ENCODE measurements around the gene TEX48. TPM values are rescaled to one million over a fixed set of nuclear protein-coding genes. Genes with fewer than 3 reads are reported as not detected.
A peak's percentile ranks its signal among the peaks of the same experiment; 100 is the strongest.

The TEX48 gene
- total RNA-seq, 2 experiments from 2014 or later: 0.73 to 1.6 TPM

DNA sequence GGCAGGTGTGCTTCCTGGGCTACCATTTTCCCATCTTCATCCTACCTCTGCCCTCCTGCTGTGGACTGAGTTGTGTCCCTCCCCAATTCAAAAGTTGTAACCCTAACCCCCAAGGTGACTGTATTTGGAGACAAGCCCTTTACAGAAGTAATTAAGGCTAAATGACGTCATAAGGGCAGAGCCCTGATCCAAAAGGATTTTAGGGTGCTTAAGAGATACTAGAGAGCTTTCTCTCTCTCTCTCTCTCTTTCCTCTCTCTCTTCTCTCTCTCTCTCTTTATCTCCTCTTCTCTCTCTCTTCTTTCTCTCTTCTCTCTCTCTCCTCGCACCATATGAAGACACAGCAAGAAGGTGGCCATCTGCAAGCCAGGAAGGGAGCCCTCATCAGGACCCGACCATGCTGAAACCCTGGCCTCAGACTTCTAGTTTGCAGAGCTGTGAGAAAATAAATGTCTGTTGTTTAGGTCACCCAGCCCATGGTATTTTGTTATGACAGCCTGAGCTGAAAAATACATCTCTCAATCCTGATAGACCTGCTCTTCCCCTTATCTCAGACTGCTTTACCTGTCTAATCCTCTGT, 36.0 kb upstream of the TEX48 start:
- CTCF ChIA-PET: interaction anchor here (1.0 to 5.4 kb wide), 7 partner anchors 10 to 36 kb away, joined by 3 to 55 read pairs (median 4); partner anchors contain the start of gene TEX48
- ATAC-seq (peak; percentile 2), DNase-seq (no peak)
- peaks cover 9% of the 10 kb centered on the region for H3K27me3 Mint-ChIP-seq
- peaks cover 63% of the 10 kb centered on the region for H3K4me1 Mint-ChIP-seq
- peak overlapping the region; percentile 94 for H3K27ac Mint-ChIP-seq
- H3K9me3 Mint-ChIP-seq (ENCODE audit: low read depth): peaks cover 7% of the 10 kb centered on the region
- H3K4me3 Mint-ChIP-seq: no peak overlapping the region
- H3K36me3 Mint-ChIP-seq: peaks cover 48% of the 10 kb centered on the region

GRCh38 chr9:114709636-114710035, 27.6 kb upstream of the TEX48 start:
- H3K9me3 Mint-ChIP-seq (ENCODE audit: low read depth): no peaks in the 10 kb centered on the region
- CTCF ChIA-PET: interaction anchor here (1.2 to 3.0 kb wide), 2 partner anchors 9 to 10 kb away, joined by 3 to 8 read pairs; no protein-coding TSS in a partner anchor
- peaks cover 10% of the 10 kb centered on the region for H3K27me3 Mint-ChIP-seq
- DNase-seq (no peak), ATAC-seq (peak; percentile 67)
- peaks cover 33% of the 10 kb centered on the region for H3K4me1 Mint-ChIP-seq
- no peak overlapping the region for H3K27ac Mint-ChIP-seq
- H3K36me3 Mint-ChIP-seq: peaks cover 21% of the 10 kb centered on the region
- no peak overlapping the region for H3K4me3 Mint-ChIP-seq

- CTCF ChIA-PET: interaction anchor here (0.7 to 1.7 kb wide), 7 partner anchors 8 to 26 kb away, joined by 3 to 7 read pairs (median 4); no protein-coding TSS in a partner anchor
- H3K4me1 Mint-ChIP-seq: peaks cover 36% of the 10 kb centered on the region
Measured at GRCh38 chr9:114706711-114707110, 24.7 kb upstream of the TEX48 start.

GRCh38 chr9:114701988-114702387, 20.0 kb upstream of the TEX48 start:
- no peak overlapping the region for H3K4me3 Mint-ChIP-seq
- H3K27ac Mint-ChIP-seq: no peak overlapping the region
- H3K4me1 Mint-ChIP-seq: peaks cover 46% of the 10 kb centered on the region
- CTCF ChIA-PET: interaction anchor here (1.0 to 1.9 kb wide), 3 partner anchors 12 to 34 kb away, joined by 3 to 4 read pairs (median 4); no protein-coding TSS in a partner anchor
- ATAC-seq: no peak
- peaks cover 9% of the 10 kb centered on the region for H3K27me3 Mint-ChIP-seq
- H3K9me3 Mint-ChIP-seq (ENCODE audit: low read depth): no peaks in the 10 kb centered on the region
- H3K36me3 Mint-ChIP-seq: peaks cover 23% of the 10 kb centered on the region
- DNase-seq: no peak

More at GRCh38 chr9:114706711-114707110, 24.7 kb upstream of the TEX48 start:
- DNase-seq: no peak
- H3K27me3 Mint-ChIP-seq: peaks cover 7% of the 10 kb centered on the region
- no peak overlapping the region for H3K27ac Mint-ChIP-seq
- H3K9me3 Mint-ChIP-seq (ENCODE audit: low read depth): no peaks in the 10 kb centered on the region
- H3K36me3 Mint-ChIP-seq: peaks cover 19% of the 10 kb centered on the region
- no peak overlapping the region for H3K4me3 Mint-ChIP-seq
- no peak for ATAC-seq

DNA sequence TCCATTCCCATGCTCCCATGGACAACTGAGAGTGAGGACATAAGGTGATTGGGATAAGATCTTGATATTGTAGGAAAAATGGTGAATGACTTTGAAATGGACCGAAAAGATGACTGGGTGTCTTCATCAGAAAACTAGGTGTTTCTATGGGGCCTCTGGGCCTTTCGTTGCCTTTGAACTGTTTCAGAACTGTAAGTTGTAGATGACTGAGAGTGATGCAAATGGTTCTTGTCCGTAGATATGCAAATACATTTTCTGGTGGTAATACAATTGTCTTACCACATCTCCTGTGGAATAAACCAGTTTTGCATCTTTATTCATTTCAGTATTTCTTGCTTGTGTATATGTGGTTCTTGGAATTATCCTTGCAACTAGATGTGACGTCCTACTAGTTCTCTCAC, 16.0 kb upstream of the TEX48 start:
- DNase-seq (no peak), ATAC-seq (no peak)
- H3K4me1 Mint-ChIP-seq: peaks cover 77% of the 10 kb centered on the region
- CTCF ChIA-PET: interaction anchor here (1.0 to 7.3 kb wide), 14 partner anchors 8 to 316 kb away, joined by 3 to 55 read pairs (median 6); partner anchors contain the start of gene TEX48
- H3K4me3 Mint-ChIP-seq: peak overlapping the region; percentile 51
- peaks cover 24% of the 10 kb centered on the region for H3K27me3 Mint-ChIP-seq
- peaks cover 21% of the 10 kb centered on the region for H3K36me3 Mint-ChIP-seq
- H3K27ac Mint-ChIP-seq: peak overlapping the region; percentile 98
- H3K9me3 Mint-ChIP-seq (ENCODE audit: low read depth): no peaks in the 10 kb centered on the region

- H3K27ac Mint-ChIP-seq: peak overlapping the region; percentile 98
- peaks cover 26% of the 10 kb centered on the region for H3K27me3 Mint-ChIP-seq
- no peaks in the 10 kb centered on the region for H3K9me3 Mint-ChIP-seq (ENCODE audit: low read depth)
- peak; percentile 95 for DNase-seq
- peak; percentile 74 for ATAC-seq
- H3K36me3 Mint-ChIP-seq: peaks cover 19% of the 10 kb centered on the region
- H3K4me3 Mint-ChIP-seq: peak overlapping the region; percentile 51
- peaks cover 86% of the 10 kb centered on the region for H3K4me1 Mint-ChIP-seq
- CTCF ChIA-PET: interaction anchor here (0.7 to 7.3 kb wide), 14 partner anchors 9 to 317 kb away, joined by 3 to 55 read pairs (median 5); partner anchors contain the start of gene TNFSF8
Measured at GRCh38 chr9:114696814-114697544, 15.0 kb upstream of the TEX48 start.

- H3K4me1 Mint-ChIP-seq: peaks cover 89% of the 10 kb centered on the region
- peaks cover 20% of the 10 kb centered on the region for H3K27me3 Mint-ChIP-seq
- no peaks in the 10 kb centered on the region for H3K9me3 Mint-ChIP-seq (ENCODE audit: low read depth)
- CTCF ChIA-PET: interaction anchor here (0.9 to 7.3 kb wide), 8 partner anchors 10 to 318 kb away, joined by 3 to 55 read pairs (median 7); partner anchors contain the start of gene TEX48
- DNase-seq (no peak), ATAC-seq (no peak)
- no peak overlapping the region for H3K4me3 Mint-ChIP-seq
- peaks cover 18% of the 10 kb centered on the region for H3K36me3 Mint-ChIP-seq
- H3K27ac Mint-ChIP-seq: peak overlapping the region; percentile 98
Measured at GRCh38 chr9:114695948-114696347, 14.0 kb upstream of the TEX48 start.

DNA sequence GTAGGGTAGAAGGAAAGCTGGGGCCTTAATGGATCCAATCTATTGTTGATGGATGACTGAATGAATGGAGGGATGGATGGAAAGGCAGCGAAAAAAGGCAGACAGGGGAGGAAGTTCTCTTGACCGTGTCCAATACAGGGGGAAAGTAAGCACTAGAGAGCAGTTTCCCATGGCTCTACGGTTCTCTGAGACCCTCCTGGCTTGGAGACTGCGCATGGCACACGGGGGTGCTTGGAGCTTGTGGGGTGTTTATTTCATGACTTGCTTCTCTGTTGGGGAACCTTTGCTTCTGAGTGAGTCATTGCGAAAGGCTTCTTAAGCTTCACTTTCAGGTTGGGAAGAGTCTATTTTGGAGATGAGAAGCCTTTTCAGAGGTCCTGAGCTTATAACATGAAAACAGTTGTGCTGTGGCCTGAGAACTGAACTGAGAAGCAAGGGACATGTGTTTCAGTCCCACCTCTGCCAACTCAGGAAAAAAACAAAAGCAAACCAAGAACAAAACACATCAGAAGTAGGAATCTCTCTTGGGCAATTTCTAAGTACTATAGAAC, 12.8 kb upstream of the TEX48 start:
- Mint-ChIP-seq H3K27me3 (peaks cover 20% of the 10 kb centered on the region), H3K4me3 (no peak overlapping the region), H3K27ac (peak overlapping the region; percentile 83)

GRCh38 chr9:114694146-114694545, 12.2 kb upstream of the TEX48 start:
- Mint-ChIP-seq H3K4me1 (peaks cover 97% of the 10 kb centered on the region), H3K27me3 (peaks cover 18% of the 10 kb centered on the region), H3K4me3 (no peak overlapping the region), H3K36me3 (peaks cover 18% of the 10 kb centered on the region), H3K9me3 (ENCODE audit: low read depth) (no peaks in the 10 kb centered on the region), H3K27ac (peak overlapping the region; percentile 83)
- DNase-seq (no peak), ATAC-seq (no peak)
- CTCF ChIA-PET: interaction anchor here (1.0 to 7.3 kb wide), 9 partner anchors 11 to 217 kb away, joined by 4 to 55 read pairs (median 4); partner anchors contain the start of gene TEX48

More for the DNA sequence above, 12.8 kb upstream of the TEX48 start:
- DNase-seq (peak; percentile 62), ATAC-seq (peak; percentile 13)
- H3K4me1 Mint-ChIP-seq: peaks cover 97% of the 10 kb centered on the region
- no peaks in the 10 kb centered on the region for H3K9me3 Mint-ChIP-seq (ENCODE audit: low read depth)
- CTCF ChIA-PET: interaction anchor here (1.0 to 7.3 kb wide), 9 partner anchors 11 to 234 kb away, joined by 3 to 55 read pairs (median 4); partner anchors contain the start of gene TEX48
- peaks cover 19% of the 10 kb centered on the region for H3K36me3 Mint-ChIP-seq

GRCh38 chr9:114693248-114693855, 11.4 kb upstream of the TEX48 start:
- Mint-ChIP-seq H3K4me1 (peaks cover 97% of the 10 kb centered on the region), H3K9me3 (ENCODE audit: low read depth) (peaks cover 4% of the 10 kb centered on the region), H3K36me3 (peaks cover 22% of the 10 kb centered on the region), H3K27ac (peak overlapping the region; percentile 50), H3K4me3 (no peak overlapping the region), H3K27me3 (peaks cover 18% of the 10 kb centered on the region)
- CTCF ChIA-PET: interaction anchor here (1.4 to 7.3 kb wide), 7 partner anchors 11 to 217 kb away, joined by 4 to 55 read pairs (median 6); partner anchors contain the start of gene TEX48
- DNase-seq: no peak
- no peak for ATAC-seq

- DNase-seq (no peak), ATAC-seq (no peak)
- Mint-ChIP-seq H3K4me3 (no peak overlapping the region), H3K9me3 (ENCODE audit: low read depth) (peaks cover 6% of the 10 kb centered on the region), H3K27me3 (peaks cover 18% of the 10 kb centered on the region), H3K4me1 (peaks cover 96% of the 10 kb centered on the region), H3K27ac (peak overlapping the region; percentile 90), H3K36me3 (peaks cover 34% of the 10 kb centered on the region)
- CTCF ChIA-PET: interaction anchor here (0.8 to 7.3 kb wide), 15 partner anchors 8 to 239 kb away, joined by 3 to 55 read pairs (median 4); partner anchors contain the start of genes TEX48 and TNFSF8
Measured at GRCh38 chr9:114691956-114692295, 9.9 kb upstream of the TEX48 start.

- peak overlapping the region; percentile 41 for H3K4me3 Mint-ChIP-seq
- peaks cover 18% of the 10 kb centered on the region for H3K27me3 Mint-ChIP-seq
- H3K4me1 Mint-ChIP-seq: peaks cover 96% of the 10 kb centered on the region
- H3K27ac Mint-ChIP-seq: peak overlapping the region; percentile 90
- H3K9me3 Mint-ChIP-seq (ENCODE audit: low read depth): peaks cover 8% of the 10 kb centered on the region
- CTCF ChIA-PET: interaction anchor here (0.7 to 2.9 kb wide), 20 partner anchors 9 to 303 kb away, joined by 3 to 23 read pairs (median 4); partner anchors contain the start of genes AKNA, TEX48 and TNFSF8
- peak; percentile 94 for DNase-seq
- peak; percentile 89 for ATAC-seq
- peaks cover 38% of the 10 kb centered on the region for H3K36me3 Mint-ChIP-seq
Measured at GRCh38 chr9:114691046-114691955, 9.3 kb upstream of the TEX48 start.
